ENCODE data around the gene SGK1. TPM values are rescaled to one million over a fixed set of nuclear protein-coding genes. Genes with fewer than 3 reads are reported as not detected.

Gene SGK1
- total and polyA plus RNA-seq, 2 donors (not counting 1 experiment from before 2014, with no cell fraction given), result 37.3 to 57.8 TPM

- no peaks in the 10 kb centered on the region for H3K27me3 Mint-ChIP-seq
- ChIA-PET POLR2A (no interaction called here), CTCF (interaction anchor here (1.2 to 3.7 kb wide), 4 partner anchors 8 to 776 kb away, joined by 4 to 17 read pairs (median 8); no protein-coding TSS in a partner anchor)
- H4K20me1 ChIP-seq (ENCODE audit: control insufficient read depth, insufficient read depth, low read length, poor library complexity, severe bottlenecking), result no peaks in the 10 kb centered on the region
- no peaks in the 10 kb centered on the region for H3K27me3 ChIP-seq (replicated peaks in 1 of 4; ENCODE audit: control extremely low read depth in 1 of 4, control insufficient read depth in 3 of 4, insufficient read depth in 4 of 4, low read length in 3 of 4)
- H3K79me2 ChIP-seq (ENCODE audit: control insufficient read depth, insufficient read depth, low read length), result no peaks in the 10 kb centered on the region
- H3K36me3 ChIP-seq (replicated peaks in 1 of 2; ENCODE audit: control extremely low read depth in 1 of 2, control insufficient read depth in 1 of 2, extremely low read depth in 1 of 2, insufficient read depth in 2 of 2, low read length in 1 of 2), result peaks cover 0 to 7% of the 10 kb centered on the region in 2 experiments
- H3K9me3 ChIP-seq (ENCODE audit: control extremely low read depth in 1 of 3, control insufficient read depth in 2 of 3, insufficient read depth in 1 of 3, low read length in 2 of 3), result no peaks in the 10 kb centered on the region
- H3K4me3 Mint-ChIP-seq, result no peak overlapping the region
- WGBS (ENCODE audit: insufficient coverage), result 92% methylated on average over 3 of the region's 8 CpGs
- no peak overlapping the region for H3K4me3 ChIP-seq (ENCODE audit: control extremely low read depth in 1 of 5, extremely low read depth in 1 of 5, insufficient read depth in 1 of 5, low read depth in 2 of 5, low read length in 4 of 5)
- TF ChIP-seq EZH2 (IDR thresholded peaks at IDR 0.05; ENCODE audit: borderline replicate concordance, insufficient read depth, low read depth, low read length, poor library complexity, severe bottlenecking), result no peak
- no peak for TF ChIP-seq CTCF (IDR thresholded peaks at IDR 0.05)
- H2AFZ ChIP-seq (ENCODE audit: insufficient read depth, low read depth, low read length, poor library complexity, severe bottlenecking), result no peak overlapping the region
- H3K4me2 ChIP-seq (replicated peaks; ENCODE audit: low read depth, low read length, poor library complexity, severe bottlenecking), result no peak overlapping the region
- H3K9me3 Mint-ChIP-seq (ENCODE audit: insufficient read depth), result no peaks in the 10 kb centered on the region
- no peaks in the 10 kb centered on the region for H3K4me1 ChIP-seq (ENCODE audit: control insufficient read depth in 2 of 2, insufficient read depth in 2 of 2, low read length in 2 of 2)
- ATAC-seq (ENCODE audit: low read depth), result no peak
- no peak overlapping the region for H3K27ac Mint-ChIP-seq
- H3K27ac ChIP-seq (ENCODE audit: low read length in 2 of 2), result no peak overlapping the region
- no peak overlapping the region for H3K9ac ChIP-seq (ENCODE audit: low read length)
- no peak for DNase-seq
- intact Hi-C loops (cut with micrococcal nuclease), result no loop called here
- H3K4me1 Mint-ChIP-seq, result no peaks in the 10 kb centered on the region
Observed at GRCh38 chr6:134164300-134164699, 153.6 kb downstream of the SGK1 start.

- H2AFZ ChIP-seq (ENCODE audit: insufficient read depth, low read depth, low read length, poor library complexity, severe bottlenecking), result no peak overlapping the region
- H3K4me3 ChIP-seq (ENCODE audit: control extremely low read depth in 1 of 5, extremely low read depth in 1 of 5, insufficient read depth in 1 of 5, low read depth in 2 of 5, low read length in 4 of 5), result no peak overlapping the region
- H3K27ac ChIP-seq (ENCODE audit: low read length in 2 of 2), result no peak overlapping the region
- Mint-ChIP-seq H3K27me3 (no peaks in the 10 kb centered on the region), H3K4me1 (no peaks in the 10 kb centered on the region), H3K4me3 (no peak overlapping the region), H3K27ac (no peak overlapping the region), H3K9me3 (ENCODE audit: insufficient read depth) (no peaks in the 10 kb centered on the region)
- no peak overlapping the region for H3K9ac ChIP-seq (ENCODE audit: low read length)
- H4K20me1 ChIP-seq (ENCODE audit: control insufficient read depth, insufficient read depth, low read length, poor library complexity, severe bottlenecking), result no peaks in the 10 kb centered on the region
- H3K9me3 ChIP-seq (ENCODE audit: control extremely low read depth in 1 of 3, control insufficient read depth in 2 of 3, insufficient read depth in 1 of 3, low read length in 2 of 3), result no peaks in the 10 kb centered on the region
- TF ChIP-seq EZH2 (IDR thresholded peaks at IDR 0.05; ENCODE audit: borderline replicate concordance, insufficient read depth, low read depth, low read length, poor library complexity, severe bottlenecking) (no peak), CTCF (IDR thresholded peaks at IDR 0.05) (no peak)
- H3K36me3 ChIP-seq (replicated peaks in 1 of 2; ENCODE audit: control extremely low read depth in 1 of 2, control insufficient read depth in 1 of 2, extremely low read depth in 1 of 2, insufficient read depth in 2 of 2, low read length in 1 of 2), result peaks cover 0 to 4% of the 10 kb centered on the region in 2 experiments
- ChIA-PET POLR2A (no interaction called here), CTCF (interaction anchor here (1.1 kb wide), 2 partner anchors 11 kb away, joined by 3 to 4 read pairs; no protein-coding TSS in a partner anchor)
- WGBS (ENCODE audit: insufficient coverage), result 88% methylated on average over 3 of the region's 3 CpGs
- ATAC-seq (ENCODE audit: low read depth) (no peak), DNase-seq (no peak)
- no peaks in the 10 kb centered on the region for H3K79me2 ChIP-seq (ENCODE audit: control insufficient read depth, insufficient read depth, low read length)
- intact Hi-C loops (cut with micrococcal nuclease), result no loop called here
- no peaks in the 10 kb centered on the region for H3K27me3 ChIP-seq (replicated peaks in 1 of 4; ENCODE audit: control extremely low read depth in 1 of 4, control insufficient read depth in 3 of 4, insufficient read depth in 4 of 4, low read length in 3 of 4)
- no peak overlapping the region for H3K4me2 ChIP-seq (replicated peaks; ENCODE audit: low read depth, low read length, poor library complexity, severe bottlenecking)
- no peaks in the 10 kb centered on the region for H3K4me1 ChIP-seq (ENCODE audit: control insufficient read depth in 2 of 2, insufficient read depth in 2 of 2, low read length in 2 of 2)
Observed at GRCh38 chr6:134162932-134163331, 155.0 kb downstream of the SGK1 start.
